HCT116 (cell line): Measurements from ENCODE around the gene KIF26B. TPM values are rescaled to one million over a fixed set of nuclear protein-coding genes. Genes with fewer than 3 reads are reported as not detected.

ENCODE experiments used
- ATAC-seq: fragments of 200-7000 bp; cut with Tn5 transposase; 2 replicates; pipeline ENCODE4 v1.9.1; 2020; ENCODE audit warnings: mild to moderate bottlenecking, moderate library complexity
- BruUV-seq: library from RNA; stranded (reverse); fragments of 400-500 nt; replicated peaks from 2 replicates; lab custom pipeline; 2021; lab: Mats Ljungman, UMichigan
- CTCF ChIA-PET: fragments of 300-600 bp; sonication (Branson Sonifier 250); formaldehyde crosslinking; loops from one replicate; lab custom pipeline; 2021; ENCODE audit warnings: antibody characterized with exemption; lab: Charles Lee
- POLR2A ChIA-PET: fragments of 300-600, 350-600 bp; sonication (Branson Sonifier 250); formaldehyde crosslinking; loops from one replicate; lab custom pipeline; 2021; ENCODE audit warnings: antibody characterized with exemption; lab: Charles Lee
- RAD21 ChIA-PET, 2 experiments: fragments of 300-600 bp; sonication (Branson Sonifier 250); formaldehyde crosslinking; loops; one replicate each; lab custom pipeline; 2023; ENCODE audit warnings: low total read pairs in 2 of 2; ENCODE audit not compliant: uncharacterized antibody in 2 of 2, unreplicated experiment in 2 of 2, low non-redundant PET in 1 of 2; lab: Charles Lee
- DNase-seq: peaks from one replicate; pipeline ENCODE4 v3.0.0-alpha.2; 2010; ENCODE audit warnings: low read depth, low spot score
- H2AFZ ChIP-seq: fragments of 200-600 bp; shearing (Covaris generic), sonication (generic); 2 replicates; pipeline ENCODE4 v1.6.1; 2017; ENCODE audit warnings: low read depth, mixed run types, mixed read lengths, antibody characterized with exemption, low read length; ENCODE audit not compliant: poor library complexity, severe bottlenecking
- H3K27ac ChIP-seq: 2 replicates; pipeline ENCODE4 v1.5.1; 2012; ENCODE audit warnings: low read depth, low read length
- H3K27me3 ChIP-seq: fragments of 200-600 bp; sonication (generic); 2 replicates; pipeline ENCODE4 v1.6.1; 2016; ENCODE audit warnings: mixed run types, low read length, mixed read lengths; ENCODE audit not compliant: insufficient read depth
- H3K36me3 ChIP-seq, 2 experiments: fragments of 200-500 bp in 1 of 2; fragments of 200-600 bp in 1 of 2; sonication (Bioruptor generic) in 1 of 2; sonication (generic) in 1 of 2; 2 replicates each; pipeline versions ENCODE4 v1.5.1 to v1.6.1; 2014 to 2016; ENCODE audit warnings: low read length in 2 of 2, inconsistent platforms in 1 of 2, mixed read lengths in 1 of 2, mixed run types in 1 of 2; ENCODE audit not compliant: insufficient read depth in 2 of 2, control insufficient read depth in 1 of 2
- H3K4me1 ChIP-seq, 2 experiments: fragments of 200-600 bp in 1 of 2; sonication (generic) in 1 of 2; 2 replicates each; pipeline versions ENCODE4 v1.5.1 to v1.6.1; 2012 to 2017; ENCODE audit warnings: low read length in 2 of 2, inconsistent platforms in 1 of 2, mild to moderate bottlenecking in 1 of 2, mixed read lengths in 1 of 2, mixed run types in 1 of 2, moderate library complexity in 1 of 2; ENCODE audit not compliant: insufficient read depth in 2 of 2, control insufficient read depth in 1 of 2
- H3K4me2 ChIP-seq: fragments of 200-600 bp; sonication (generic); 2 replicates; pipeline ENCODE4 v1.6.1; 2017; ENCODE audit warnings: mixed run types, low read length, mixed read lengths
- H3K4me3 ChIP-seq, 2 experiments: fragments of 200-600 bp in 1 of 2; sonication (generic) in 1 of 2; replicated peaks in 1 of 2; 2 replicates each; pipeline ENCODE4 v1.5.1; 2011 to 2016; ENCODE audit warnings: low read length in 2 of 2, control low read depth in 1 of 2, low read depth in 1 of 2, mild to moderate bottlenecking in 1 of 2, mixed read lengths in 1 of 2, mixed run types in 1 of 2
- H3K79me2 ChIP-seq: fragments of 200-600 bp; sonication (generic); 2 replicates; pipeline ENCODE4 v1.6.1; 2017; ENCODE audit warnings: mild to moderate bottlenecking, mixed run types, low read length, moderate library complexity, mixed read lengths; ENCODE audit not compliant: insufficient read depth
- H3K9ac ChIP-seq: fragments of 200-600 bp; sonication (generic); 2 replicates; pipeline ENCODE4 v1.6.1; 2016; ENCODE audit warnings: low read length, mixed read lengths
- H3K9me2 ChIP-seq: fragments of 200-600 bp; sonication (generic), shearing (Covaris generic); 2 replicates; pipeline ENCODE4 v1.6.1; 2017; ENCODE audit warnings: mixed run types, mild to moderate bottlenecking, moderate library complexity; ENCODE audit not compliant: insufficient read depth
- H3K9me3 ChIP-seq, 2 experiments: fragments of 200-500 bp in 1 of 2; fragments of 200-600 bp in 1 of 2; sonication (Bioruptor generic) in 1 of 2; sonication (generic) in 1 of 2; 2 replicates each; pipeline ENCODE4 v1.6.1; 2014 to 2017; ENCODE audit warnings: low read length in 2 of 2, mixed read lengths in 2 of 2, inconsistent platforms in 1 of 2, low read depth in 1 of 2, mild to moderate bottlenecking in 1 of 2, mixed run types in 1 of 2, moderate library complexity in 1 of 2; ENCODE audit not compliant: control insufficient read depth in 1 of 2, insufficient read depth in 1 of 2
- H4K20me1 ChIP-seq: fragments of 200-600 bp; sonication (generic), shearing (Covaris generic); 2 replicates; pipeline ENCODE4 v1.6.1; 2017; ENCODE audit warnings: mixed run types, mild to moderate bottlenecking, moderate library complexity; ENCODE audit not compliant: insufficient read depth
- ATF3 ChIP-seq: IDR thresholded peaks from 2 replicates; pipeline ENCODE4 v1.6.1; 2012
- CBX3 ChIP-seq: IDR thresholded peaks from 2 replicates; pipeline ENCODE4 v1.6.1; 2012; ENCODE audit warnings: low read depth
- CEBPB ChIP-seq: IDR thresholded peaks from 2 replicates; pipeline ENCODE4 v1.6.1; 2012; ENCODE audit warnings: low read depth
- CTCF ChIP-seq, 3 experiments: fragments of 200-600 bp in 1 of 3; sonication (generic) in 1 of 3; IDR thresholded peaks in 2 of 3; conservative IDR thresholded peaks in 1 of 3; 2 replicates each; pipeline ENCODE4 v1.5.1; 2012 to 2017; ENCODE audit warnings: low read depth in 2 of 3, low read length in 2 of 3, antibody characterized with exemption in 1 of 3, borderline replicate concordance in 1 of 3, control low read depth in 1 of 3, mild to moderate bottlenecking in 1 of 3, mixed read lengths in 1 of 3, mixed run types in 1 of 3, moderate library complexity in 1 of 3; ENCODE audit not compliant: insufficient read depth in 1 of 3
- EGR1 ChIP-seq: IDR thresholded peaks from 2 replicates; pipeline ENCODE4 v1.6.1; 2012; ENCODE audit warnings: low read depth
- ELF1 ChIP-seq: IDR thresholded peaks from 2 replicates; pipeline ENCODE4 v1.6.1; 2012; ENCODE audit warnings: low read depth, borderline replicate concordance
- EZH2 ChIP-seq: fragments of 200-600 bp; sonication (generic); IDR thresholded peaks from 2 replicates; pipeline ENCODE4 v1.6.1; 2017; ENCODE audit warnings: antibody characterized with exemption, mixed run types
- EZH2phosphoT487 ChIP-seq: fragments of 200-600 bp; IDR thresholded peaks from 2 replicates; pipeline ENCODE4 v1.6.1; 2018; ENCODE audit warnings: antibody characterized with exemption, borderline replicate concordance
- FOSL1 ChIP-seq: IDR thresholded peaks from 2 replicates; pipeline ENCODE4 v1.6.1; 2012; ENCODE audit warnings: low read depth
- JUND ChIP-seq: IDR thresholded peaks from 2 replicates; pipeline ENCODE4 v1.6.1; 2012
- POLR2A ChIP-seq: IDR thresholded peaks from 2 replicates; pipeline ENCODE4 v1.7.0; 2011; ENCODE audit warnings: borderline replicate concordance; ENCODE audit not compliant: insufficient read depth, insufficient read length; ENCODE audit errors: extremely low read depth
- POLR2AphosphoS5 ChIP-seq: IDR thresholded peaks from 2 replicates; pipeline ENCODE4 v1.6.1; 2011; ENCODE audit warnings: mild to moderate bottlenecking, low read depth, low read length, moderate library complexity
- RAD21 ChIP-seq: IDR thresholded peaks from 2 replicates; pipeline ENCODE4 v1.6.1; 2012; ENCODE audit warnings: low read depth, mild to moderate bottlenecking
- REST ChIP-seq: IDR thresholded peaks from 2 replicates; pipeline ENCODE4 v1.6.1; 2012; ENCODE audit warnings: low read depth
- SIN3A ChIP-seq: IDR thresholded peaks from 2 replicates; pipeline ENCODE4 v1.6.1; 2012; ENCODE audit warnings: low read depth
- SP1 ChIP-seq: IDR thresholded peaks from 2 replicates; pipeline ENCODE4 v1.6.1; 2012; ENCODE audit warnings: low read depth
- TCF7L2 ChIP-seq: IDR thresholded peaks from 2 replicates; pipeline ENCODE4 v1.7.0; 2011; ENCODE audit warnings: borderline replicate concordance, inconsistent platforms; ENCODE audit not compliant: insufficient read depth, insufficient read length; ENCODE audit errors: extremely low read depth
- YY1 ChIP-seq: IDR thresholded peaks from 2 replicates; pipeline ENCODE4 v1.6.1; 2011; ENCODE audit warnings: low read length, low read depth, moderate library complexity, mild to moderate bottlenecking; ENCODE audit not compliant: insufficient replicate concordance; ENCODE audit errors: extremely low read depth
- ZBTB33 ChIP-seq: IDR thresholded peaks from 2 replicates; pipeline ENCODE4 v1.6.1; 2011; ENCODE audit warnings: mild to moderate bottlenecking, low read length, moderate library complexity; ENCODE audit not compliant: insufficient replicate concordance; ENCODE audit errors: extremely low read depth
- ZFX ChIP-seq: fragments of 450-650 bp; IDR thresholded peaks from 2 replicates; pipeline ENCODE4 v1.6.1; 2017
- intact Hi-C: fragments of 100-400 bp; cut with micrococcal nuclease; formaldehyde crosslinking; loops from 2 replicates; pipeline ENCODE4 v1.10.0; 2022
- total RNA-seq: library from RNA; stranded (reverse); gene quantifications from one replicate; pipeline ENCODE4 v1.2.1, GENCODE V29; 2021; ENCODE audit not compliant: unreplicated experiment

KIF26B gene
- total RNA-seq, 1 experiment from 2014 or later, result 0.49 TPM

- Histone ChIP-seq H3K4me3 (no peak overlapping the region), H3K79me2 (no peaks in the 10 kb centered on the region), H3K27ac (no peak overlapping the region), H3K4me1 (no peaks in the 10 kb centered on the region)
- RAD21 ChIA-PET, result no interaction called here
- TF ChIP-seq JUND, result no peak
- no peak for TF ChIP-seq SIN3A
- TF ChIP-seq POLR2A, result no peak
- no peak for TF ChIP-seq CTCF (IDR thresholded peaks at IDR 0.05 in 2 of 3, conservative IDR thresholded peaks at IDR 0.05 in 1 of 3; ENCODE audit: borderline replicate concordance in 1 of 3, insufficient read depth in 1 of 3, low read depth in 2 of 3, low read length in 2 of 3)
- no peak for TF ChIP-seq ZBTB33
- no peak for TF ChIP-seq POLR2AphosphoS5
- no peak for TF ChIP-seq FOSL1
- no peak for TF ChIP-seq REST
- no peak for TF ChIP-seq CBX3
- TF ChIP-seq EGR1, result no peak
- TF ChIP-seq RAD21, result no peak
- TF ChIP-seq EZH2phosphoT487, result no peak
- no peak for TF ChIP-seq CEBPB
- no peak for TF ChIP-seq TCF7L2
- TF ChIP-seq SP1, result no peak
- no peak for TF ChIP-seq EZH2
- no peak for TF ChIP-seq YY1
- TF ChIP-seq ELF1, result no peak
- TF ChIP-seq ZFX, result no peak
- TF ChIP-seq ATF3, result no peak
- TF ChIP-seq, all 23 proteins: peak for 0
- no peaks in the 10 kb centered on the region for H4K20me1 ChIP-seq
- DNase-seq, result no peak
- H3K9me2 ChIP-seq, result no peaks in the 10 kb centered on the region
- no peak overlapping the region for H3K4me2 ChIP-seq
- ChIA-PET POLR2A (no interaction called here), CTCF (no interaction called here)
- peaks cover 28% of the 10 kb centered on the region for H3K27me3 ChIP-seq
- no peaks in the 10 kb centered on the region for H3K9me3 ChIP-seq
- ATAC-seq, result no peak
- BruUV-seq, result no TSS peak
- H3K9ac ChIP-seq, result no peak overlapping the region
- intact Hi-C loops, result no loop called here
- H2AFZ ChIP-seq, result no peak overlapping the region
- H3K36me3 ChIP-seq, result no peaks in the 10 kb centered on the region
Measured at GRCh38 chr1:245386297-245386971, 231.6 kb downstream of the KIF26B start.
